Measurements from ENCODE around the gene TREML2. TPM values are rescaled to one million over a fixed set of nuclear protein-coding genes. Genes with fewer than 3 reads are reported as not detected.

Gene TREML2
- total and polyA plus RNA-seq, 8 donors, result 0.09 to 0.12 TPM; not detected in 6

DNA sequence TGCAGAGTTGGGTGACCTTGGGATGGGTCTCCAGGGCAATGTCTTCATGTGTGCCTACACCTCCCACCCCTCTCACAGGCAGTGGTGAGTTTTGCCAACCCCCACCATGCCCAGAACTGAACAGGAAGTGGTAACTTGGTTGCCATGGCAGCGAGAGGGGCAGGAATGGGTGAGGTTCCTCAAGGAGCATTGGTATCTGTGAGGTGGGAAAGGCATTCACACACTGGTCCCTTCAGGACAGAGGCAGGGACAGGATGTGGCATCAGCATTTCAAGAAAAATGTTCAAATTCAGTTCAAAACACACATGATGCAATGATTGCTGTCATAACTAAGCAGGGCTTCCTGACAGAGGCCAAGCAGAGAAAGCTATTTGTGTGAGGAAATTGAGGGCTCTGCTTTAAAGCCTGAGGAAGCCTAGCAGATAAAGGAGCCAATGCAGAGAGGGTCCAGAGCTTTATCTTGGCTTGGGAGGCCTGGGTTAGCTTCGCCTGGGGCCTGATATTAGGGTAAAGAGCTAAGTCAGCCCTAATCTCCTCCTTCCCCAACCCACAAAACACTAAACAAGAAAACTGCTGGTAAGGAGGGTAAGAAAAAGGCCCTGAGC, 551 bp downstream of the TREML2 start:
- WGBS, 2 donors, result 80 to 83% methylated on average over 2 of the region's 2 CpGs
- no peaks in the 10 kb centered on the region for H3K27me3 ChIP-seq
- no peaks in the 10 kb centered on the region for H3K36me3 ChIP-seq
- H3K9me3 ChIP-seq, result no peaks in the 10 kb centered on the region
- H3K4me1 ChIP-seq, result no peaks in the 10 kb centered on the region
- no peak for TF ChIP-seq CTCF (IDR thresholded peaks at IDR 0.05)
- ATAC-seq (peak in 2 of 4 donors; percentile 43 to 63), DNase-seq (no peak), FAIRE-seq (no peak)
- H3K4me3 ChIP-seq, result no peak overlapping the region
- intact Hi-C loops (cut with DNase I), result no loop called here
- peak overlapping the region in 2 of 4 donors; percentile 30 to 64 for H3K27ac ChIP-seq

DNA sequence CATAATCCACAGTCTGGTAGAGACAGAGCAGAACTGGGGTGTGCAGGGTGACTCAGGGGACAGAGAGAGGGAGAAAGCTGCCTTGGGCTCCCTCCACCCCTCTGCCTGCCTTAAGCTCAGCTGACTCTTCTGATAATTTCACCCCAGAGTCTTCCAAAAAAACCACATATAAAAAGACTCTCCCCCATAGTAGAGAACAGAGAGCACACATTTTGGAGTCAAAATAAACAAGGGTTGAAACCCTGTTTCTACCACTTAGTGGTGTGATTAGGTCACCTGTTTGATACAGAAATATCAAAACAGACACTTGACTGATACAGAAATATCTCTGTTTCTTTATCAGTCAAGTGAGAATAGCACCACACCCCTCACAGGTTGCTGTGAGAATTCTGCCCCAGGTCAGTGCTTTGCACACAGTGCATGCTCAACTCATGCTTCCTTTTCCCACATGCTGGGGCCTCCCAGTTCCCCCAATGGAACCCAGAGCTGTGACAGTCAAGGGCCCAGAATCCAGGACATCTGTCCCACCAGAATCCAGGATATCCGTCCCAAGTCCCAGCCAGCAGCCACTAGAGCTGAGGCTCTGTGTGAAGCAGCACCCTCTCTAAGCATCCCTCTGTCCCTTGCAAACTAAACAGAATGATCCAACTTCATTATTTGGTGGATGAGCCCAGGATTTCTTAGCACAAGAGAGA, 1.2 kb downstream of the TREML2 start:
- Histone ChIP-seq H3K4me3 (no peak overlapping the region), H3K9me3 (no peaks in the 10 kb centered on the region), H3K36me3 (no peaks in the 10 kb centered on the region), H3K4me1 (no peaks in the 10 kb centered on the region), H3K27me3 (no peaks in the 10 kb centered on the region), H3K27ac (no peak overlapping the region)
- FAIRE-seq (no peak), ATAC-seq (peak in 1 of 4 donors; percentile 28), DNase-seq (no peak)
- intact Hi-C loops (cut with DNase I), result no loop called here
- WGBS, 2 donors, result 79 to 88% methylated on average over 1 of the region's 1 CpG
- no peak for TF ChIP-seq CTCF (IDR thresholded peaks at IDR 0.05)

DNA sequence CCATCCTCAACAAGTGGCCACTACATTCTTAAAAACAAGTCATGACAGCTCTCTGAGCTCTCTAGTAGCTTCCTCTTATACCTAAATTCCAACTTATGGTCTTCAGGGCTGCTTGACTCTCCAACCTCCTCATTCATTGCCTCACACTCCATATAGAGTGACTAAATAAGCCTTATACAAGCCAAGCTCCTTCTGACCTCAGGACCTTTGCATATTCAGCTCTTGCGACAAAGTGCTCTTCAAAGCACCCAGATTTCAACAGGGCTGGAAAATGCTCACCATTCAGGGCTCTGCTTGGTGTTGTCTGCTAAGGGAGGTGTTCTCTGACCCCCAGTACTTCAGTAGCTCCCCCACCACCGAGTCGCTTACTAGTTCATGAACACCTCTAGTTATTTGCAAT, 3.7 kb downstream of the TREML2 start:
- Histone ChIP-seq H3K36me3 (no peaks in the 10 kb centered on the region), H3K9me3 (no peaks in the 10 kb centered on the region), H3K27ac (no peak overlapping the region), H3K4me3 (no peak overlapping the region), H3K27me3 (no peaks in the 10 kb centered on the region), H3K4me1 (no peaks in the 10 kb centered on the region)
- intact Hi-C loops (cut with DNase I), result no loop called here
- 84 to 89% methylated on average over 3 of the region's 3 CpGs for WGBS, 2 donors
- ATAC-seq, result no peak
- no peak for TF ChIP-seq CTCF (IDR thresholded peaks at IDR 0.05)
- no peak for DNase-seq
- no peak for FAIRE-seq

DNA sequence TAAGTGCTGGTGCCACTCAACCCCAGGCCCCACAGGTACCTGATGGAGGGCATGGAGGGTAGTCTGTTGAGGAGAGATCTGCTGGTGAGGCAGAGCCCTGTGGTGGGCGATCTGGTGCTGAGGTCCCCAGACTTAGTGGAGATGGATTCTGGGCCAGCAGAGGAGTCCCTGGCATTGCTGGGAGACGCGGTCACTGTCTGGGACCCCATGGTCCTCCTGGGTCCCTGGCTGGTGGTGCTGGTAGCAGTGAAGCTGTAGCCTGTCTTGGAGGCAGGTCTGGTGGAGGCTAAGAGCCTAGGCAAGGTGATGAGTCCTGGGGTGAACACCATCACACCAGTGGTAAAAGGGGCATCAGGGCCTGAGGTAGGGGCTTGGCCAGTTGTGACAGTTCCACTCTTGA, 6.6 kb downstream of the TREML2 start:
- ATAC-seq (no peak), FAIRE-seq (no peak), DNase-seq (no peak)
- TF ChIP-seq CTCF (IDR thresholded peaks at IDR 0.05), result no peak
- intact Hi-C loops (cut with DNase I), result no loop called here
- no peak overlapping the region for H3K4me3 ChIP-seq
- no peaks in the 10 kb centered on the region for H3K36me3 ChIP-seq
- no peaks in the 10 kb centered on the region for H3K9me3 ChIP-seq
- H3K27ac ChIP-seq, result no peak overlapping the region
- no peaks in the 10 kb centered on the region for H3K27me3 ChIP-seq
- WGBS, 2 donors, result 74 to 79% methylated on average over 3 of the region's 3 CpGs
- no peaks in the 10 kb centered on the region for H3K4me1 ChIP-seq

DNA sequence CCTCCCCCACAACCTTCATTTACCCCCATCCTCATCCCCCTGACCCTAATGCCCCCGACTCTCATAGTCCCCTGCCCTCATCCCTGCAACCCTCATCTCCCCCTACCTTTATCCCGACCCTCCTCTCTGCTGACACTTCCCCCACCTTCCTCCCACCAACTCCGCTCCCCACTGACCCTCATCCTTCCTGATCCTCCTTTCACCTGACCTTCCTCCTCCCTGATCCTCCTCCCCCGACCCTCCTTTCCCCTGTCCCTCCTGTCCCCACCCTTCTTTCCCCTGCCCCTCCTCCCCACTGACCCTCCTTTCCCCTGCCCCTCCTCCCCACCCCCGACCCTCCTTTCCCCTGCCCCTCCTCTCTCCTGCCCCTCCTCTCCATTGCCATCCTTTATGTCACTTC, 7.1 kb downstream of the TREML2 start:
- WGBS, 2 donors, result 35 to 38% methylated on average over 5 of the region's 5 CpGs
- DNase-seq, result no peak
- intact Hi-C loops (cut with DNase I), result no loop called here
- Histone ChIP-seq H3K4me3 (no peak overlapping the region), H3K36me3 (no peaks in the 10 kb centered on the region), H3K27ac (no peak overlapping the region), H3K4me1 (no peaks in the 10 kb centered on the region), H3K9me3 (no peaks in the 10 kb centered on the region), H3K27me3 (no peaks in the 10 kb centered on the region)
- no peak for TF ChIP-seq CTCF (IDR thresholded peaks at IDR 0.05)
- no peak for ATAC-seq
- FAIRE-seq, result no peak

All from pancreas (tissue), 10 donors.